OCI-LY1 (cell line): ENCODE data around the gene MIS18BP1.

Experiments used
- EZH2 ChIP-seq: fragments of 200-600 bp; sonication (generic), shearing (Covaris generic); IDR thresholded peaks from 2 replicates; pipeline ENCODE4 v1.8.0; 2017; ENCODE audit warnings: borderline replicate concordance, mixed run types, mild to moderate bottlenecking, antibody characterized with exemption, low read length, moderate library complexity, mixed read lengths
- TF ChIP-seq, protein P1 (sequence below): fragments of 200-600 bp; sonication (generic), shearing (Covaris generic); IDR thresholded peaks from 2 replicates; pipeline ENCODE4 v1.5.1; 2017; ENCODE audit warnings: mild to moderate bottlenecking, antibody characterized with exemption, low read length, moderate library complexity, mixed read lengths

DNA sequence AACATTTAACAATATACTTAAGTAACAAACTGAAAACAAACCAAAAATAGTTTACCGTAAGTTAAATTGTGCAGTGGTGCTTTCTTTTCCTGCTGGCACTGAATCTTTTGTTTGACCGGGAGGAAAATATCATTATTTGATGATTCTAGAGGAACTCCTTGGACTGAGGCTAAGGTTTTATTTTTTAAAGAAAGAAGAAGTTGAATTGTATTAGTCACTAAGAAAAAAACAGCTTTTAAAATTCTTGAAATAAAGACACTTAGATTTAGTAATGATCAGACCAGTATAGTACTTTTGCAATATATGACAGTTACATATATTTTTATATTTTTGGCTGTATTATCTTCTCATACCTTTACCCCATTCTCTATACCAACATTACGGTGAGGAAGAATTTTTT, 10.3 kb downstream of the MIS18BP1 start:
- TF ChIP-seq, protein P1, sequence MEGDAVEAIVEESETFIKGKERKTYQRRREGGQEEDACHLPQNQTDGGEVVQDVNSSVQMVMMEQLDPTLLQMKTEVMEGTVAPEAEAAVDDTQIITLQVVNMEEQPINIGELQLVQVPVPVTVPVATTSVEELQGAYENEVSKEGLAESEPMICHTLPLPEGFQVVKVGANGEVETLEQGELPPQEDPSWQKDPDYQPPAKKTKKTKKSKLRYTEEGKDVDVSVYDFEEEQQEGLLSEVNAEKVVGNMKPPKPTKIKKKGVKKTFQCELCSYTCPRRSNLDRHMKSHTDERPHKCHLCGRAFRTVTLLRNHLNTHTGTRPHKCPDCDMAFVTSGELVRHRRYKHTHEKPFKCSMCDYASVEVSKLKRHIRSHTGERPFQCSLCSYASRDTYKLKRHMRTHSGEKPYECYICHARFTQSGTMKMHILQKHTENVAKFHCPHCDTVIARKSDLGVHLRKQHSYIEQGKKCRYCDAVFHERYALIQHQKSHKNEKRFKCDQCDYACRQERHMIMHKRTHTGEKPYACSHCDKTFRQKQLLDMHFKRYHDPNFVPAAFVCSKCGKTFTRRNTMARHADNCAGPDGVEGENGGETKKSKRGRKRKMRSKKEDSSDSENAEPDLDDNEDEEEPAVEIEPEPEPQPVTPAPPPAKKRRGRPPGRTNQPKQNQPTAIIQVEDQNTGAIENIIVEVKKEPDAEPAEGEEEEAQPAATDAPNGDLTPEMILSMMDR = no peak
- no peak for TF ChIP-seq EZH2
